GM23338 (cell line): ENCODE data around the gene RRP12. TPM values are rescaled to one million over a fixed set of nuclear protein-coding genes. Genes with fewer than 3 reads are reported as not detected.

Experiments
- ATAC-seq: fragments of 200-7000 bp; cut with Tn5 transposase; 3 replicates; pipeline ENCODE4 v1.9.1; 2020
- DNase-seq: peaks from one replicate; pipeline ENCODE4 v3.0.0-alpha.2; 2015; ENCODE audit warnings: low spot score
- H2AFZ ChIP-seq: fragments of 200-600 bp; sonication (generic); 2 replicates; pipeline ENCODE4 v1.8.0; 2016; ENCODE audit warnings: antibody characterized with exemption, mild to moderate bottlenecking, moderate library complexity
- H3F3A ChIP-seq: fragments of 200-600 bp; sonication (generic); replicated peaks from 2 replicates; pipeline ENCODE4 v1.8.0; 2017; ENCODE audit warnings: antibody characterized with exemption, mixed run types, low read depth
- H3K27ac ChIP-seq: fragments of 200-600 bp; sonication (generic); 2 replicates; pipeline ENCODE4 v1.6.1; 2016; ENCODE audit warnings: low read depth
- H3K27me3 ChIP-seq: fragments of 200-600 bp; sonication (generic); 2 replicates; pipeline ENCODE4 v1.8.0; 2016; ENCODE audit warnings: mild to moderate bottlenecking, mixed run types, moderate library complexity; ENCODE audit not compliant: insufficient read depth
- H3K36me3 ChIP-seq: fragments of 200-600 bp; sonication (generic); 2 replicates; pipeline ENCODE4 v1.8.0; 2016; ENCODE audit warnings: mild to moderate bottlenecking; ENCODE audit not compliant: insufficient read depth
- H3K4me1 ChIP-seq: fragments of 200-600 bp; sonication (generic); 2 replicates; pipeline ENCODE4 v1.8.0; 2016; ENCODE audit warnings: mild to moderate bottlenecking, moderate library complexity; ENCODE audit not compliant: insufficient read depth
- H3K4me2 ChIP-seq: fragments of 200-600 bp; sonication (generic); 2 replicates; pipeline ENCODE4 v1.7.1; 2017; ENCODE audit warnings: mixed run types
- H3K4me3 ChIP-seq: fragments of 200-600 bp; sonication (generic); 2 replicates; pipeline ENCODE4 v1.6.1; 2016; ENCODE audit warnings: mixed run types
- H3K79me2 ChIP-seq: fragments of 200-600 bp; sonication (generic); replicated peaks from 2 replicates; pipeline ENCODE4 v1.8.0; 2017; ENCODE audit warnings: mild to moderate bottlenecking; ENCODE audit not compliant: insufficient read depth
- H3K9me2 ChIP-seq: fragments of 200-600 bp; sonication (generic); 2 replicates; pipeline ENCODE4 v1.8.0; 2017; ENCODE audit not compliant: insufficient read depth
- H4K20me1 ChIP-seq: fragments of 200-600 bp; sonication (generic); replicated peaks from 2 replicates; pipeline ENCODE4 v1.8.0; 2017; ENCODE audit warnings: mild to moderate bottlenecking; ENCODE audit not compliant: insufficient read depth
- H3K27ac Mint-ChIP-seq: 2 replicates; pipeline ENCODE4 v1.8.0; 2020; ENCODE audit warnings: inconsistent platforms, mild to moderate bottlenecking, moderate library complexity, mixed read lengths
- H3K27me3 Mint-ChIP-seq: 3 replicates; pipeline ENCODE4 v1.8.0; 2022; ENCODE audit warnings: low read depth, mild to moderate bottlenecking, moderate library complexity, mixed read lengths, inconsistent platforms; ENCODE audit not compliant: insufficient read depth, poor library complexity
- H3K36me3 Mint-ChIP-seq: 3 replicates; pipeline ENCODE4 v1.8.0; 2021; ENCODE audit warnings: low read depth, mild to moderate bottlenecking, inconsistent platforms, moderate library complexity, mixed read lengths
- H3K4me1 Mint-ChIP-seq: 3 replicates; pipeline ENCODE4 v1.8.0; 2020; ENCODE audit warnings: mild to moderate bottlenecking, inconsistent platforms, mixed read lengths
- H3K4me3 Mint-ChIP-seq: 3 replicates; pipeline ENCODE4 v1.8.0; 2021; ENCODE audit warnings: moderate library complexity, mild to moderate bottlenecking, inconsistent platforms, mixed read lengths
- H3K9me3 Mint-ChIP-seq: 3 replicates; pipeline ENCODE4 v1.8.0; 2020; ENCODE audit warnings: moderate library complexity, mild to moderate bottlenecking, inconsistent platforms, mixed read lengths
- CREB1 ChIP-seq: fragments of 250-450 bp; sonication (Bioruptor Pico); IDR thresholded peaks from 2 replicates; pipeline ENCODE4 v1.5.0; 2020; ENCODE audit warnings: low read depth, mild to moderate bottlenecking, moderate library complexity
- EZH2 ChIP-seq: fragments of 200-600 bp; sonication (generic); IDR thresholded peaks from one replicate; pipeline ENCODE4 v1.8.0; 2017; ENCODE audit warnings: antibody characterized with exemption, mild to moderate bottlenecking, low read depth; ENCODE audit not compliant: unreplicated experiment
- JUNB ChIP-seq: IDR thresholded peaks from one replicate; pipeline ENCODE4 v1.6.1; 2016; ENCODE audit warnings: antibody characterized with exemption; ENCODE audit not compliant: unreplicated experiment
- NANOG ChIP-seq: IDR thresholded peaks from 2 replicates; pipeline ENCODE4 v1.6.1; 2016; ENCODE audit warnings: antibody characterized with exemption, borderline replicate concordance
- POLR2AphosphoS5 ChIP-seq: IDR thresholded peaks from 2 replicates; pipeline ENCODE4 v1.6.1; 2016; ENCODE audit warnings: antibody characterized with exemption, low read depth
- STAT1 ChIP-seq: IDR thresholded peaks from one replicate; pipeline ENCODE4 v1.6.1; 2016; ENCODE audit warnings: antibody characterized with exemption; ENCODE audit not compliant: unreplicated experiment
- ZNF331 ChIP-seq: fragments of 250-450 bp; sonication (Bioruptor Pico); IDR thresholded peaks from 2 replicates; pipeline ENCODE4 v1.5.0; 2020; ENCODE audit warnings: low read depth, mild to moderate bottlenecking, moderate library complexity
- ZNF462 ChIP-seq: fragments of 250-450 bp; sonication (Bioruptor Pico); IDR thresholded peaks from 2 replicates; pipeline ENCODE4 v1.5.0; 2020; ENCODE audit warnings: mild to moderate bottlenecking, moderate library complexity
- polyA plus RNA-seq: library from polyadenylated mRNA; unstranded; fragments of >200 nt; fragmentation: Nextera tagmentation; extraction: Ambion mirVana; gene quantifications from 2 replicates; pipeline ENCODE4 v1.2.1, GENCODE V29; 2016
- total RNA-seq: library from RNA; depleted of rRNA; stranded (reverse); fragments of >200 nt; shearing (Covaris generic); gene quantifications from 2 replicates; pipeline ENCODE4 v1.2.3, GENCODE V29; 2014
- TF ChIP-seq, protein P1 (sequence below): IDR thresholded peaks from 2 replicates; pipeline ENCODE4 v1.6.1; 2016; ENCODE audit warnings: antibody characterized with exemption
- TF ChIP-seq, protein P2 (sequence below), 2 experiments: fragments of 200-600 bp in 1 of 2; sonication (generic) in 1 of 2; conservative IDR thresholded peaks; 2 replicates each; pipeline versions ENCODE4 v1.5.1 to v1.6.1; 2016 to 2017; ENCODE audit warnings: antibody characterized with exemption in 2 of 2, low read depth in 2 of 2, mild to moderate bottlenecking in 2 of 2, moderate library complexity in 1 of 2

Gene RRP12
- total and polyA plus RNA-seq, 2 experiments from 2014 or later: 53.4 to 62.6 TPM

GRCh38 chr10:97336942-97337831 lies 64.0 kb downstream of the RRP12 start:
- TF ChIP-seq POLR2AphosphoS5: no peak
- no peak for TF ChIP-seq STAT1
- TF ChIP-seq CREB1 (CRISPR knock-in tag): peak; percentile 12; the same call in 1 of the 2 replicates
- 0 out of 2 replicates have a peak, but pooled peaks have one; percentile 53 for TF ChIP-seq NANOG
- TF ChIP-seq, protein P1, sequence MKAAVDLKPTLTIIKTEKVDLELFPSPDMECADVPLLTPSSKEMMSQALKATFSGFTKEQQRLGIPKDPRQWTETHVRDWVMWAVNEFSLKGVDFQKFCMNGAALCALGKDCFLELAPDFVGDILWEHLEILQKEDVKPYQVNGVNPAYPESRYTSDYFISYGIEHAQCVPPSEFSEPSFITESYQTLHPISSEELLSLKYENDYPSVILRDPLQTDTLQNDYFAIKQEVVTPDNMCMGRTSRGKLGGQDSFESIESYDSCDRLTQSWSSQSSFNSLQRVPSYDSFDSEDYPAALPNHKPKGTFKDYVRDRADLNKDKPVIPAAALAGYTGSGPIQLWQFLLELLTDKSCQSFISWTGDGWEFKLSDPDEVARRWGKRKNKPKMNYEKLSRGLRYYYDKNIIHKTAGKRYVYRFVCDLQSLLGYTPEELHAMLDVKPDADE: no peak
- peak overlapping the region; percentile 98 for H3K27ac ChIP-seq
- no peaks in the 10 kb centered on the region for H3K9me3 Mint-ChIP-seq
- no peaks in the 10 kb centered on the region for H3K27me3 ChIP-seq
- peaks cover 18% of the 10 kb centered on the region for H3K79me2 ChIP-seq
- peak overlapping the region; percentile 62 for H3K4me3 Mint-ChIP-seq
- H3F3A ChIP-seq: peaks cover 15% of the 10 kb centered on the region
- peaks cover 20% of the 10 kb centered on the region for H3K27me3 Mint-ChIP-seq
- H3K4me2 ChIP-seq: peak overlapping the region; percentile 66
- H3K27ac Mint-ChIP-seq: peak overlapping the region; percentile 90
- H3K4me1 Mint-ChIP-seq: peaks cover 38% of the 10 kb centered on the region
- no peaks in the 10 kb centered on the region for H3K36me3 ChIP-seq
- peak overlapping the region; percentile 43 for H3K4me3 ChIP-seq
- H3K36me3 Mint-ChIP-seq: peaks cover 12% of the 10 kb centered on the region
- H4K20me1 ChIP-seq: peaks cover 7% of the 10 kb centered on the region; the same call in 1 of the 2 replicates
- peak; percentile 79 for DNase-seq
- no peaks in the 10 kb centered on the region for H3K9me2 ChIP-seq
- peaks cover 41% of the 10 kb centered on the region for H3K4me1 ChIP-seq
- H2AFZ ChIP-seq: no peak overlapping the region
- ATAC-seq: peak; percentile 63

- H3K4me1 Mint-ChIP-seq: peaks cover 44% of the 10 kb centered on the region
- Histone ChIP-seq H3K4me2 (peak overlapping the region; percentile 66), H3K27me3 (no peaks in the 10 kb centered on the region), H3F3A (peaks cover 19% of the 10 kb centered on the region), H2AFZ (no peak overlapping the region), H3K4me1 (peaks cover 42% of the 10 kb centered on the region), H3K79me2 (peaks cover 25% of the 10 kb centered on the region), H3K9me2 (no peaks in the 10 kb centered on the region), H4K20me1 (peaks cover 14% of the 10 kb centered on the region), H3K36me3 (no peaks in the 10 kb centered on the region), H3K4me3 (peak overlapping the region; percentile 43), H3K27ac (peak overlapping the region; percentile 98)
- H3K27ac Mint-ChIP-seq: peak overlapping the region; percentile 90
- no peaks in the 10 kb centered on the region for H3K9me3 Mint-ChIP-seq
- no peak for DNase-seq
- H3K36me3 Mint-ChIP-seq: peaks cover 15% of the 10 kb centered on the region
- no peak for ATAC-seq
- H3K27me3 Mint-ChIP-seq: peaks cover 21% of the 10 kb centered on the region
- H3K4me3 Mint-ChIP-seq: peak overlapping the region; percentile 62
- TF ChIP-seq, protein P2, sequence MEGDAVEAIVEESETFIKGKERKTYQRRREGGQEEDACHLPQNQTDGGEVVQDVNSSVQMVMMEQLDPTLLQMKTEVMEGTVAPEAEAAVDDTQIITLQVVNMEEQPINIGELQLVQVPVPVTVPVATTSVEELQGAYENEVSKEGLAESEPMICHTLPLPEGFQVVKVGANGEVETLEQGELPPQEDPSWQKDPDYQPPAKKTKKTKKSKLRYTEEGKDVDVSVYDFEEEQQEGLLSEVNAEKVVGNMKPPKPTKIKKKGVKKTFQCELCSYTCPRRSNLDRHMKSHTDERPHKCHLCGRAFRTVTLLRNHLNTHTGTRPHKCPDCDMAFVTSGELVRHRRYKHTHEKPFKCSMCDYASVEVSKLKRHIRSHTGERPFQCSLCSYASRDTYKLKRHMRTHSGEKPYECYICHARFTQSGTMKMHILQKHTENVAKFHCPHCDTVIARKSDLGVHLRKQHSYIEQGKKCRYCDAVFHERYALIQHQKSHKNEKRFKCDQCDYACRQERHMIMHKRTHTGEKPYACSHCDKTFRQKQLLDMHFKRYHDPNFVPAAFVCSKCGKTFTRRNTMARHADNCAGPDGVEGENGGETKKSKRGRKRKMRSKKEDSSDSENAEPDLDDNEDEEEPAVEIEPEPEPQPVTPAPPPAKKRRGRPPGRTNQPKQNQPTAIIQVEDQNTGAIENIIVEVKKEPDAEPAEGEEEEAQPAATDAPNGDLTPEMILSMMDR (conservative IDR thresholded peaks at IDR 0.05; ENCODE audit: low read depth in 2 of 2): no peak
- no peak for TF ChIP-seq EZH2
- no peak for TF ChIP-seq ZNF331 (CRISPR knock-in tag)
- TF ChIP-seq, protein P1: no peak
- no peak for TF ChIP-seq CREB1 (CRISPR knock-in tag)
- no peak for TF ChIP-seq JUNB
- no peak for TF ChIP-seq ZNF462 (CRISPR knock-in tag)
Measured at GRCh38 chr10:97336446-97336845, 64.7 kb downstream of the RRP12 start.
